ENCODE results near the gene STRIP1. TPM values are rescaled to one million over a fixed set of nuclear protein-coding genes. Genes with fewer than 3 reads are reported as not detected.
"Not testable (repeated sequence)": the region's sequence is repeated elsewhere in the genome, so short reads cannot be mapped to it uniquely, and the experiment has no call there.

STRIP1 gene
- total RNA-seq, 2 experiments from 2014 or later, result 74.3 to 80.9 TPM

DNA sequence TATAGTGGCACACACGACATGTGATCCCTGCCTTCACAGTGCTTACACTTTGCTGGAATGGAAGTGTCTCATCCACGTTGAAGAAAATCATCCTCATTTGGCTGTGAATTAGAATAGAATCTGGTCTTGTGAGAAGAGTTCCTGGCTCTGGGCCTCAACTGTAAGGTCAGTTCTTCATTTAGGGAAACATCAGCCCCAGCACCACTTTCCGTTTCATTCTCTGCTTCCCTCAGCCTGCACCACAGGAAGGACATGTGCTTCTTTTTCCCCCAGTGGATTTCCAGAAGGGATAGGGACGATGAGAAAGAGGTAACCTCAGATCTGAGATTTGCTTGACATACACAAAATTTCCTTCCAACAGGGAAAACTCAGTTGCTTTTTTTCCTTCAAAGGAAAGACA is 39.7 kb downstream of the STRIP1 start:
- no peak overlapping the region for H3K27ac Mint-ChIP-seq
- H3K27me3 ChIP-seq (ENCODE audit: control insufficient read depth in 1 of 2, insufficient read depth in 2 of 2, low read length in 2 of 2), result peaks cover 29 to 45% of the 10 kb centered on the region in 2 experiments
- H3K9me3 ChIP-seq (ENCODE audit: control insufficient read depth in 1 of 2, insufficient read depth in 1 of 2, low read length in 2 of 2), result peaks cover 0 to 12% of the 10 kb centered on the region in 2 experiments
- H3K4me1 ChIP-seq (ENCODE audit: insufficient read depth, low read length), result peaks cover 14% of the 10 kb centered on the region
- H3K27me3 Mint-ChIP-seq, result peaks cover 83% of the 10 kb centered on the region
- ATAC-seq (ENCODE audit: poor library complexity), result no peak
- intact Hi-C loops (cut with DNase I, micrococcal nuclease), result no loop called here
- H3K4me3 ChIP-seq (ENCODE audit: low read length), result no peak overlapping the region
- H3K4me1 Mint-ChIP-seq (ENCODE audit: low read depth), result peaks cover 6% of the 10 kb centered on the region
- no peaks in the 10 kb centered on the region for H3K36me3 ChIP-seq (ENCODE audit: insufficient read depth, low read length)
- no peak for DNase-seq
- H3K27ac ChIP-seq (ENCODE audit: low read depth in 1 of 2, low read length in 2 of 2), result no peak overlapping the region
- TF ChIP-seq CTCF (IDR thresholded peaks at IDR 0.05), result no peak
- H3K4me3 Mint-ChIP-seq, result no peak overlapping the region
- CTCF ChIA-PET, result no interaction called here
- no peaks in the 10 kb centered on the region for H3K9me3 Mint-ChIP-seq
- POLR2A ChIA-PET, result no interaction called here
- no peaks in the 10 kb centered on the region for H3K36me3 Mint-ChIP-seq (ENCODE audit: low read depth)

DNA sequence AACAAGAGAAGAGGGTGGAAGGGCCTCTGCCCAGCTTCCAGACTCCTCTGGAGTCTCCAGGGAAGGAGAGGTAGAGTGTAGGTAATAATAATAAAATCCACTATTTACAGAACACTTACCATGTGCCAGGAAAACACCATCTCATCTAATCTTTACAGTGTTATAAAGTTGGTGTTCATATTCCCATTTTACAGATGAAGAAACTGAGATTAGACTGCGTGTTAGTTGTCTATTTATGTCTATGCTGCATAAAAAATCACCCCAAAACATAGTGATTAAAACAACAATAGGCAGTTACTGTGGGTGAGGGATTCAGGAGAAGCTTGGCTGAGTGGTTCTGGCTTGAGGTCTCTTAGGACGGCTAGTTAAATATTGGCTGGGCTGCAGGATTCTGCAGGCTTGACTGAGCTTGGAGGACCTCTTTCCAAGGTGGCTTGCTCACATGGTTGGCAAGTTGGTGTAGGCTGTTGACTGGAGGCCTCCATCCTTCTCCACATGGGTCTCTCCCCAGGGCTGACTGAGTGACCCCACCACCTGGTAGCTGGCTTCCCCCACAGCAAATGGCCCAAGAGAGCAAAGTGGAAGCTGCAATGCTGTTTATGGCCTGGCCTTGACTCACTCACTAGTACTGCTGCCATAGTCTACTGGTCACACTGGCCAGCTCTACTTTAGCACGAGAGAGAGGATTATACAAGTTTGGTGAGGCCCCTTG is 42.5 kb downstream of the STRIP1 start:
- no peaks in the 10 kb centered on the region for H3K36me3 Mint-ChIP-seq (ENCODE audit: low read depth)
- H3K27me3 Mint-ChIP-seq, result peaks cover 87% of the 10 kb centered on the region

DNA sequence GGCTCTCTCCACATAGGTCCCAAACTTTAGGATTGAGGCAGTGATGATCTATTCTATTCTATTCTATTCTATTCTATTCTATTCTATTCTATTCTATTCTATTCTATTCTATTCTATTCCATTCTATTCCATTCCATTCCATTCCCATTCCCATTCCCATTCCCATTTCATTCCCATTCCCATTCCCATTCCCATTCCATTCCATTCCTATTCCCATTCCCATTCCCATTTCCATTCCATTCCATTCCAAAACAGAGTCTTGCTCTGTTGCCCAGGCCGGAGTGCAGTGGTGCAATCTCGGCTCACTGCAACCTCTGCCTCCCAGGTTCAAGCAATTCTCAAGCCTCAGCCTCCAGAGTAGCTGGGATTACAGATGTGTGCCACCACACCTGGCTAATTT is 45.6 kb downstream of the STRIP1 start:
- H3K27ac ChIP-seq (ENCODE audit: low read depth in 1 of 2, low read length in 2 of 2); DNase-seq; H3K36me3 Mint-ChIP-seq (ENCODE audit: low read depth); POLR2A ChIA-PET; ATAC-seq (ENCODE audit: poor library complexity); intact Hi-C loops (cut with DNase I, micrococcal nuclease); H3K27ac Mint-ChIP-seq; H3K36me3 ChIP-seq (ENCODE audit: insufficient read depth, low read length); H3K4me3 Mint-ChIP-seq; H3K9me3 ChIP-seq (ENCODE audit: control insufficient read depth in 1 of 2, insufficient read depth in 1 of 2, low read length in 2 of 2); H3K4me3 ChIP-seq (ENCODE audit: low read length); H3K4me1 Mint-ChIP-seq (ENCODE audit: low read depth); H3K9me3 Mint-ChIP-seq: not testable (repeated sequence)
- CTCF ChIA-PET, result interaction anchor here (2.0 kb wide), 1 partner anchor 20 kb away, joined by 6 read pairs; no protein-coding TSS in a partner anchor
- H3K4me1 ChIP-seq (ENCODE audit: insufficient read depth, low read length), result peaks cover 19% of the 10 kb centered on the region
- peaks cover 88% of the 10 kb centered on the region for H3K27me3 Mint-ChIP-seq
- H3K27me3 ChIP-seq (ENCODE audit: control insufficient read depth in 1 of 2, insufficient read depth in 2 of 2, low read length in 2 of 2), result peaks cover 25 to 37% of the 10 kb centered on the region in 2 experiments

More for the DNA sequence above, 42.5 kb downstream of the STRIP1 start:
- intact Hi-C loops (cut with DNase I, micrococcal nuclease), result no loop called here
- H3K4me1 ChIP-seq (ENCODE audit: insufficient read depth, low read length), result no peaks in the 10 kb centered on the region
- H3K27me3 ChIP-seq (ENCODE audit: control insufficient read depth in 1 of 2, insufficient read depth in 2 of 2, low read length in 2 of 2), result peaks cover 10 to 25% of the 10 kb centered on the region in 2 experiments
- no peaks in the 10 kb centered on the region for H3K9me3 ChIP-seq (ENCODE audit: control insufficient read depth in 1 of 2, insufficient read depth in 1 of 2, low read length in 2 of 2)
- H3K9me3 Mint-ChIP-seq, result no peaks in the 10 kb centered on the region
- H3K4me3 ChIP-seq (ENCODE audit: low read length), result no peak overlapping the region
- DNase-seq, result no peak
- no peak overlapping the region for H3K4me3 Mint-ChIP-seq
- ChIA-PET CTCF (no interaction called here), POLR2A (no interaction called here)
- no peak overlapping the region for H3K27ac Mint-ChIP-seq
- no peak overlapping the region for H3K27ac ChIP-seq (ENCODE audit: low read depth in 1 of 2, low read length in 2 of 2)
- no peaks in the 10 kb centered on the region for H3K4me1 Mint-ChIP-seq (ENCODE audit: low read depth)
- TF ChIP-seq CTCF (IDR thresholded peaks at IDR 0.05), result no peak
- H3K36me3 ChIP-seq (ENCODE audit: insufficient read depth, low read length), result no peaks in the 10 kb centered on the region
- ATAC-seq (ENCODE audit: poor library complexity), result no peak

Data from CD4-positive, alpha-beta T cell (primary cell).